Measurements from ENCODE around the gene TUBB6.
A peak's percentile ranks its signal among the peaks of the same experiment; 100 is the strongest.

TUBB6 gene

GRCh38 chr18:12338382-12338781 lies 30.3 kb downstream of the TUBB6 start:
- no peak for DNase-seq (ENCODE audit: low spot score)

GRCh38 chr18:12340945-12341660 lies 33.1 kb downstream of the TUBB6 start:
- DNase-seq (ENCODE audit: low spot score) = no peak

GRCh38 chr18:12342661-12343060 lies 34.6 kb downstream of the TUBB6 start:
- DNase-seq (ENCODE audit: low spot score) = no peak

GRCh38 chr18:12345491-12346239 lies 37.6 kb downstream of the TUBB6 start:
- DNase-seq (ENCODE audit: low spot score) = no peak

- no peak for DNase-seq (ENCODE audit: low spot score)
Measured at GRCh38 chr18:12346240-12346565, 38.2 kb downstream of the TUBB6 start.

GRCh38 chr18:12347895-12348294 lies 39.9 kb downstream of the TUBB6 start:
- DNase-seq (ENCODE audit: low spot score) = no peak

GRCh38 chr18:12352188-12352587 lies 44.1 kb downstream of the TUBB6 start:
- DNase-seq (ENCODE audit: low spot score) = no peak

GRCh38 chr18:12359515-12359927 lies 51.5 kb downstream of the TUBB6 start:
- DNase-seq (ENCODE audit: low spot score) = no peak

- peak; percentile 49 for DNase-seq (ENCODE audit: low spot score)
Measured at GRCh38 chr18:12361770-12362378, 53.8 kb downstream of the TUBB6 start.

- no peak for DNase-seq (ENCODE audit: low spot score)
Measured at GRCh38 chr18:12362473-12363174, 54.6 kb downstream of the TUBB6 start.

- DNase-seq (ENCODE audit: low spot score) = no peak
Measured at GRCh38 chr18:12366379-12366778, 58.3 kb downstream of the TUBB6 start.

- DNase-seq (ENCODE audit: low spot score) = no peak
Measured at GRCh38 chr18:12366784-12367183, 58.7 kb downstream of the TUBB6 start.

GRCh38 chr18:12369211-12369610 lies 61.2 kb downstream of the TUBB6 start:
- no peak for DNase-seq (ENCODE audit: low spot score)

GRCh38 chr18:12371590-12371989 lies 63.5 kb downstream of the TUBB6 start:
- no peak for DNase-seq (ENCODE audit: low spot score)

GRCh38 chr18:12372406-12372805 lies 64.4 kb downstream of the TUBB6 start:
- DNase-seq (ENCODE audit: low spot score) = no peak

GRCh38 chr18:12373116-12373770 lies 65.2 kb downstream of the TUBB6 start:
- DNase-seq (ENCODE audit: low spot score) = no peak

GRCh38 chr18:12373771-12374116 lies 65.7 kb downstream of the TUBB6 start:
- DNase-seq (ENCODE audit: low spot score) = no peak

- DNase-seq (ENCODE audit: low spot score) = no peak
Measured at GRCh38 chr18:12374401-12374800, 66.4 kb downstream of the TUBB6 start.

Data from Ammon's horn (tissue), 1 donor.